Measurements from ENCODE around the gene FAM72D.
"Not testable (repeated sequence)": the region's sequence is repeated elsewhere in the genome, so short reads cannot be mapped to it uniquely, and the experiment has no call there.

Gene FAM72D

DNA sequence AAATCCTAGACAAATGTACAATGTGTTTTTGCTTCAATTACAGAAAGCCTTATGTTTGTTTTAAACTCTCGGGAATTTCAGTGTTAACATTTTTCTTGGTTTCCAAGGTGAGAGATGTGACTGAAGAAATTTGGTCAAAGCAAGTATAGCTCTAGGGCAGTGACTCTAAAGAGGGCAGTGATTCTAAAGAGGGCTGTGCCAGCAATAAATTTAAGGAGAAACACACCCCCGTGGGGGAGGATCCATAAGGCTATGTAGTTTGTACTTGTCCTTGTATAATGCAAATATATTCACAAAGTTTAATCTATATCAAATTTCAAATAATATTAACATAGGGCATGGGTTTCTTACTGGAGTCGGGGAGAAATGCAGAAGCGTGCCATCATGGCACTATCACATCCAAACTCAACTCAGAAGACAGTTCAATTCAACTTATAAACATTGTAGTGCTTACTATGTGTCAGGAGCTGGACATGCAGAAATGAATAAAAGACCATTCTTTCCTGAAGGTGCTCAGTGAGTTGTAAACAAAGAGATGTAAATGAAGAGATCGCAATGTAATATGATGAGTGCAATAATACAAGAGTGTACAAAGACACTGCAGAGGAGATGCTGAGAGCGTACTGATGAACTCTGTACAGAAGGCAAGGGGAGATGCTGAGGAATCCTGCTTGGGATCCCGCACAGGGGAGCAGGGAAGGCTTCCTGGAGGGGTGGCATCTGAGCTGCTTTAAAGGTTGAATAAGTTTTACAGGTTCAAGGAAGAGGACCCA lies 13.1 kb upstream of the FAM72D start:
- not testable (repeated sequence) for DNase-seq (ENCODE audit: low read depth in 2 of 2)

DNA sequence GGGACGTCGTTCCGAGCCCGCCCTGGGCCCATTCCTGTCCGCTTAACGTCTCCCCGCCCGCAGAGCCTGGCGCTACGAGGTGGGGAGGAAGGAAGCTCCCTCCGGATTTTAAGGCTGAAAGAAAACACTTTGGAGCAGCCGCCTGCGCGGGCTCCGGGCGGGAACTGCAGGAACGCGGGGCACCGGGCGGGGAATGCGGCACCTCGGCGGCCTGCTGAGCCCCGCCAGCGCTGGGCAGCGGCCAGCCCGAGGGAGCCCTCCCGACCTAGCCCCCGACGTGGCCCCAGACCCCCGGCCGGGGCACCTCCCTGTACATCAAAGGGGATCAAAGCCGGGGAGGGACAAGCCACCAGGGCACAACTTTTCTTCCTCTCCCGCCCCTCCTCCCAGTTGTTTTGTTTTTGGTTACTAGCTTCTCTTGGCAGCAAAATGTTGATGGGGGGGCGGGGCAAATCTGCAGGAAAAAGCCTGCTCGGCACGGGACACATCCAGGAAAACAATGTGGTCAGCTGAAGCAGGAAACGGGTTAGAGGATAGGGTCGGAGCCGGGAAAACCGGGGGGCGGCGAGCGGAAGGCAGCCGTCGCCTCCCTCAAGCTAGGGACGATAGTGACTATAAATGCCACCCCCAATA lies 2.1 kb upstream of the FAM72D start:
- not testable (repeated sequence) for DNase-seq (ENCODE audit: low read depth in 2 of 2)

DNA sequence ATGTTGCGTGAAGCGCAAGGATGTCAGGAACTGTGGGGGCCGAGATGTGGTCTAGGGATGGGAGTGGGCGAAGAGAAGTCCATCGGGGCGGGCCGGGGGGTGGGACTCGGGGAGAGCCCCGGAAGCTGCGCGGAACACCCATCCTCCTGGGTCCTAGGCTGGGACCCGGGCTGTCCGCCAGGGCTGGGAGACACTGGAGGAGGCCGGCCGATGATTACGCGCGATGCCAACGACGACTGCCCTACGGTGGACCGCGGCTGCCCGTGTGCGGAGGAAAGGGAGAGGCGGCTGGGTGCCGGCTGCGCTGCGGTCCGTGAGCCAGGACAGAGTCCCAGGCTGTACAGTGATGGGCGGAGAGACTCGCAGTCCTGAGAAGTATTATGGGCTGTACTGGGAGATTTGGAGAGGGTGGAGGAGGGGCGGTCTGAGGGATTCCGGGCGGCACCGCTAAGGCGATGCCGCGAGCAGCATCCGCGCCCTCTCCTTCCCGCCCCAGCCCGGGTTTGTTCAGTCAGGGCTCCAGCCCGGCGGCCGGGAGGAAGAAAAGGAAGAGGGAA lies 1.0 kb upstream of the FAM72D start:
- DNase-seq (ENCODE audit: low read depth in 2 of 2) = not testable (repeated sequence)

DNA sequence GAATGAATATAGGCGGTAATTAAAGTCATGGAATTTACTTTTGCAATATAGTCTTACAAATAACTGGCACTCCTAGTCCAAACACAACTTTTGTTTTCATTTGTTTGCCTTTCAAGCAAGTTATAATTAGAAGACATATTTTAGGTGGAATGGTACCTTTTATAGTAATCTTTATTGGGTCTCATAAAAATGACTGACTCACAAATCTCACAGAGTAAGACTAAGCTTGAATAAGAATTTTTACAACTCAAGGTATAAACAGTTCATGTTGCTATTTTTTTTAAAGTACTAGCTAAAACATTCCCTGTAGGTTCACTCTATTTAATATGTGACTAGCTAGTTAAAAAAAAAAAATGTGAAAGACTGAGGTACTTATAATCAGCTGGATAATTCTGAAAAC lies 6.0 kb downstream of the FAM72D start:
- DNase-seq (ENCODE audit: low read depth in 2 of 2) = not testable (repeated sequence)

DNA sequence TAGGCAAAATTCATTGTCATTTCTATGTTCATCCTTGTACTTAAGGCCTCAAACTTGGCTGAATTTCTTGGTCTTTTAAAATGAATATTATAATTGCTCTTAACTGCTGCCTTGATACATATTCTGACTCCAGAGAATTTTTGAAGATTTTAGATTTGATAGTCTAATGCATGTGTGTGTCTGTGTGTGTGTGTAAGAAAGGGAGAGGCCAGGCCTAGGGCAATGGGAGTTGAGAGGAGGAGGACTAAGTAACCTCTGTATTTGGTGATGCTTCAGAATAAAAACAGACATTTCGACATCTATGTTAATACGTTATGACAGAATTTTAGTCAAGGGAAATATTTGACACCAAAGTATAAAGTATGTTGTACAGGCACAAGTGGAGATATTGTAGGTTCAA lies 7.5 kb downstream of the FAM72D start:
- not testable (repeated sequence) for DNase-seq (ENCODE audit: low read depth in 2 of 2)

DNA sequence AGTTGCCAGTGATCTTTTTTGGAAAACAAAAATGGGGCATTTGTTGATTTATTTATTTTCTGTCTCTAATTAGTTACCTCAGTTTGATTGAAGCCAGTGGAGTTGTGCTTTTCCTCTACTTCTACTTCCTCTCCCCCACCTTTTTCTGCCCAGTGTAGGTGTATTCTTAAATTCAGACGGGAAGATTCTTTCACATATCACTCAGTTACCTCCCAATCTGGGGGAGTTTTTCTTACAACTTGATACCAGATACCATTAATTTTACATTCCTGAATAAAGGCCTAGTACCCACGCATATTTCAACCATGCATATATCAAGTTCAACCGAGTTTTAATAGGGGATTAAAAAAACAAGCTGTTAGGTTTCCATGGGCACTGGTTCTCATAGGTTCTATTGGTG lies 15.9 kb downstream of the FAM72D start:
- not testable (repeated sequence) for DNase-seq (ENCODE audit: low read depth in 2 of 2)

DNA sequence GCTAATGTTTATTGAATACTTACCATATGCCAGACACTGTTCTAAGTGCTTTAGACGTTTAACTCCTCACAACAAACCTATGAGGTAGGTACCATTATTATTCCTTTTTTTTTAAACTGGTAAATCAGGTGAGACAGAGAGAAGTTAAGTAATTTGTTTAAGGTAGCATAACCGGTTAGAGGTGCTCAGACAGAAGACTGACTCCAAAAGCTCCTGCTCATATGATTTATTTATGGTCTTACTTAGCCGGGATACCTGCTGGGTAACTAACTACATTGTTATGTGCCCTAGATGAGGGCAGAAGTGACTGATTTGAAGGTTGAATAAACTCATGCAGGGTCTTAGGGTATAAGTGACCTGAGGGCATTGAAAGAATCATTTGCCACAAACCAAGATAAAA lies 16.9 kb downstream of the FAM72D start:
- not testable (repeated sequence) for DNase-seq (ENCODE audit: low read depth in 2 of 2)

DNA sequence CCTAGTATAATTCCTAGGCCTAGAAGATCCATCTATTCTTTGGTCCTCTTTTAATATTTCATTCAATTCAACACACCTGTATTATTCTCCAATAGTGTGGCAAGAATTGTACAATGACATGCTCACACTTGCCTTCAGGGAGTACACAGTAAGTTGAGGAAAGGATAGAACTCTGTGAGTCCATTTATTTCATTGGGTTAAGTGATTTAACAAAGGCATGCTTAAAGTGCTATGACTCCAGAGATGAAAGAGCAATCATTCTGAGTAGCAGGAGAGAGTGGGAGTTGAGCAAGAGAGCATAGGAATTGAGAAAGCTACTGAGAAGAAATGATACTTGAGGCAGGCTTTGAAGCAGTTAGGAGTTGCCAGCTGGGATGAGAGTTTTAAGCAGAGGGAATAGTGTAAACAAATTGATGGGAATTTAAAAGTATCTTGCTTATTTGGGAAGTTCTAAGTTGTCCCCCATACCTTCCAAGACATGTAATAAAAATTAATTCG lies 18.8 kb downstream of the FAM72D start:
- DNase-seq (ENCODE audit: low read depth in 2 of 2) = not testable (repeated sequence)

DNA sequence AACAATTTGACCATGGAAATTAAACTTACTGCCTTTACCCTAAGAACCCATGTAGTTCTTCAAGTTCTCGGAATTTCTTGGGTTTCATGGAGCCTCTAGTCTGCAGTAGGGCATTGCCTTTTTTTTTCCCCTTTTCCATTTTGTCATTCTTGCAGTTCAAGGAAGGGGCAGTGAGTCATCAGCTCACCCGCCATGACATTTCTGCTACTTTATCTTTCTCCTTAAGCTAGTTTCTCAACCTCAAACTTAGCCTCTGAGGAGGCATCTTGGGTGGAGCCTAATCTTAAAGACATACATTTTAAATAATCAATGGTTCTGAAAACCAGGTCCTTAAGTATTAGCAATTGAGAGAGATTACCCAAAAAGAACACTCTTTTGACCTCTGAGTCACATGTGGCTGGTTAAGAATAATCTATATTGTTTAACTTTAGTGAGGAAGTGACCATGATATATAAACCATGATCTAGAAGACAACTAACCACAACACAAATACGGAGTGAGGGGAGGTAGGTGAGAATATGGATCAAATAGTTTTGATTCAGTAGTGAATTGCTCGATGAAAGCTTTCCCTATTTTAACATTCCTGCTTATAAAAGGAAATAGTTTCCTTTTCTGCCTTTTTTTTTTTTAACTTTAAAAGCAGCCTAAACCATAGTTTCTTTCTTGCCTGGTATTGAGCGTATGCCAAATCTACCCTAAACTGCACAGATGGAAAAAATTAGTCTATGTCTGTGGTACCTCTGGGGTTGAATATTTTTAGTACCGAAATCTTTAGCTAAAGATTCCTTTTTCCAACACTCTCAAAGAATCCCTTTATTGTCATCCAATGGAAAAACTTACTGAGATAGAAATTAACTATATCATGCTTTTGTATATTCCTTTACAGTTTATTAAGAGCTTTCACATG lies 20.1 kb downstream of the FAM72D start:
- DNase-seq (ENCODE audit: low read depth in 2 of 2) = not testable (repeated sequence)

DNA sequence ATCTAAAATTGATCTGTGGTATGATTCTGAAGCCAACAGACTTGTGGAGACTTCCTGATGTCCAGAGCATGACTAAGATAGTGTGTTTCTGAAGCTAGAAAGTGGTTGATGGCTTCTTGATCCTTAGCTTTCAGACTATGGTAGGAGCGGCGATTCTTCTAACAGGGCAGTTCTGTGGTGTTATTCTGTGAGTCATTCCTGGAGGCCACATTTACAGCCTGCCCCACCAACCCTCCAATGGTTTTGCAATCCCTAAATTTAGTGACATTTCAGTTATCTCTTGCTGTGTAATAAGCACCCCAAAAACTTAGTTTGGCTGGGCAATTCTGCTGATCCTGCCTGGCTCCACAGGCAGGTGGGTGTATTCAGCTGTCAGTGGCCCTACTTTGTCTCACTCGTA lies 24.1 kb downstream of the FAM72D start:
- not testable (repeated sequence) for DNase-seq (ENCODE audit: low read depth in 2 of 2)

DNA sequence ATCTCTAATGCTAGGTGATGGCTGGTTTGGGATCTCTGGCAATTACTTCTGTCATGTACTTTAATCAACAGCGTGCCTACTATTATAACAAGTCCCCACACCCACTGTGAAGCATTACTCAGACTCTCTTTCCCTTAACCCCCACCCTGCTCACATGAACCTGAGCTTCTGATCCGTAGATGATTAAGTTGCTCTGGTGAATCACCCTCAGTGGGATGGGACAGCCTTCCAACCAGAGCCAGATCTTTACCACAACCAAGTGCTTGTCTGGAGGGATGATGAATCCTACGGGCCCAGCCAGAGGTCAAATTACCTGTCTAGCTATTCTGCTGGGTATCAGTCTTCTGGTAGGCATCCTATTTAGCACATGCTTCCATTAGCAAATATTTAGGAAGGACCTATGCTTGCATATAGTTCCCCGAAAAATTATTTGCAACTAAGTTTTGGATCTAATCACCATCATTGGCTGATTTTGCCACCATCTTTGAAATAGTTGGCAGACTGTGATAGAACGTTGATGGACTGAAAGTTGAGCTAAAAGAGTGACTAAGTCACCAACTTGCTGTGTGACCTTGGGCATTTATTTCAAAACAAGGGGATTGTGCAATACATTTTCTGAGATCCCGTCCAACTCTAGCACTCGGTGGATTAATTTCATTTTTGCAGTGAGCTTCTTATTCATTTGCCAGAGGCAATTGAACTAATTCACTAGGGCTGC lies 26.7 kb downstream of the FAM72D start:
- DNase-seq (ENCODE audit: low read depth in 2 of 2) = not testable (repeated sequence)

DNA sequence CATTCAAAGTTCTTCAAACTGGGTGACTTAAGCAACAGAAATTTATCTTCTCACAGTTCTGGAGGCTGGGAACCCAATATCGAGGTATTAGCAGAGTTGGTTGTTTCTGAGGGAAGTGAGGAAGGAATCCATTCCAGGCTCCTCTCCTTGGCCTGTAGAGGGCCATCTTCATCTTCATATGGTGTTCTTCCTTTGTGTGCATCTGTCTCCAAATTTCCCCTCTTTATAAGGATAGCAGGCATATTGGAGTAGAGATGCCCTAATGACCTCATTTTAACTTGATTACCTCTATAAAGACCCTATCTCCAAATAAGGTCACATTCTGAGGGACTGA lies 27.3 kb downstream of the FAM72D start:
- not testable (repeated sequence) for DNase-seq (ENCODE audit: low read depth in 2 of 2)

DNA sequence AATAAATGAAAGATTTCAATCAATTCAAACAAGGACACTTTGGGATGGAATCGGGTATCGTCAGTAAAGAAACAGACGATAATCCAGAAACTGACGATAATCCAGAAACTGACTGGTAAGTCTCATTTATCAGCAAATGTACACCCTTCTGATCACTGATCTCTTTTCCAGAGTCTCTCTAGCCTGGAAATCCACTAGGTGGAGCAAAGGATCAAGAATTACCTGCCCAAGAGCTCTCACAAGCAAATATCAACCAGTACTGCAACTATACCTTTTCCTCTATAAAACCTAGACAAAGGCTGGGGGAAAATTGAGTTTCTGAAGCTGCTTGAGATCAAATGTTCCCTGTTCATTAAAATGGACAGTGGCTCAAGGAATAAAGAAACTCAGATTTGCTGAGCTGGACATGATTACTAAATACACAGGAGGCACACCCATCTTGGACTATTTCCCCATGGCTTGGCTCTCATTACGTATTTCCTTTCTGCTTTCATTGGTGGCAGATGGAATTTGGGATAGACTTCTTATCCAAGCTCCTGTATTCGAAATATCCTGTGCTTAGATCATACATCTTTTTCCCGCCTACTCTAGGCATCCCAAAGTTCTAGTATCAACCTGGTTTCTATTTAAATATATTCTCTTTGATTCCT lies 28.3 kb downstream of the FAM72D start:
- not testable (repeated sequence) for DNase-seq (ENCODE audit: low read depth in 2 of 2)

DNA sequence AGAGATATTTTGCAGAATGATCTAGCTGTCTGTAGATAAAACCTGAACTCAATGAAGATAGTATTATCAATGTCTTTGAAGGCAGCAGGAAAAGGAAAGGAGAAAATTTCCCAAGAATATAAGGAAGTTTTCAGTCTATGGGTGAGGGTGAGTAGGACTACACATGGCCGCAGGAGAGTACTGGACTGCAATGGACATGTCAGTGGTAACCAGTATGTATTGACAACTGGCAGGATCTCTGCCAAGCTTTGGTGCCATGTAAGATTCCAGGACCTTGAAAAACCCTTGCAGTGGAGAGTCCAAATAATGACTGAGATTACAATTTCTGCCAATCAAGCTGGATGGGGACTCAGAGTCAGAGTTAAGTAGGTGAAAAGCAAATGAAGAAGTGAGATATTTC lies 29.3 kb downstream of the FAM72D start:
- DNase-seq (ENCODE audit: low read depth in 2 of 2) = not testable (repeated sequence)

DNA sequence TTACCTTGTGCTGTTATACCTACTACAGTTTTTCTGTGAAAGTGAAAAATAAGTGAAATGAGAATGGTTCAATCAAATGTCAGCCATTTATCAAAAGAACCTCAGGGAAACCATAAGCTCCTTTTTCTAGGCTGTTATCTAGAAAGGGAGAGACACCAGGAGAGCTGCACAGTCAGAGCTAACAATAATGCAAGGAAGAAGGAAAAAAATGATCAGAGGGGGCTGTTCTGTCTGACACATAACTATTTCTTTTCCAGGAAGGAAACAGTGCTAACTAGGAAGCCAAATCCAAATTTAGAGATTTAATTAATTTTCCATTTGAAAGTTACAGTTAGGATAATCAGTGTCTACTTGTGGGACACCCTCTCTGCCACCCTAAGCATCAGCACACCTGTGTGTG lies 31.4 kb downstream of the FAM72D start:
- not testable (repeated sequence) for DNase-seq (ENCODE audit: low read depth in 2 of 2)

DNA sequence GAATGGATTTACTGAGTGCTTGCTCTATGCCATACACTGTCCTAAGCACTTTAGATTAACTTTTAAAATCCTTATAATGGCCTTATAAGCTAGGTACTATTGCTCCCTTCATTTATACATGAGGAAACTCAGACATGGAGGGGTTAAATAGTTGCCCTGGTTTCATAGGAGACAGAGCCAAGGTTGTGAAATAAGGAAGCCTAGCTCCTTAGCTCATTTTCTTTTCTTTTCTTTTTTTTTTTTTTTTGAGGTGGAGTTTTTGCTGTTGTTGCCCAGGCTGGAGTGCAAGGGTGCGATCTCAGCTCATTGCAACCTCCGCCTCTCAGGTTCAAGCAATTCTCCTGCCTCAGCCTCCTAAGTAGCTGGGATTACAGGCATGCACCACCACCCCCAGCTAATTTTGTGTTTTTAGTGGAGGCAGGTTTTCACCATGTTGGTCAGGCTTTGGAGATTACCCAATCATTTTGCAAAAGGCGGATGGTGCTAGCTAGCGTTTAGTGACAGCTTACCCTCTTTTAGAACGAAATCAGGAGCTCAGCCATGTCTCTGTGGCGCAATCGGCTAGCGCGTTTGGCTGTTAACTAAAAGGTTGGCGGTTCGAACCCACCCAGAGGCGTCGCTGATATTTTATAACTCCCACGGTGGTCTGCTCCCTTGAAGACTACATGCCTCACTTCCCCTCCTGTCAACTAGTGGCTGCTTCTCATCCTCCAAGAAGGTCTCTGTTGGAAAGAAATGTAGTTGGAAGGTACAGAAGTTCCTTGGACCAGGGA lies 33.1 kb downstream of the FAM72D start:
- DNase-seq (ENCODE audit: low read depth in 2 of 2) = not testable (repeated sequence)

DNA sequence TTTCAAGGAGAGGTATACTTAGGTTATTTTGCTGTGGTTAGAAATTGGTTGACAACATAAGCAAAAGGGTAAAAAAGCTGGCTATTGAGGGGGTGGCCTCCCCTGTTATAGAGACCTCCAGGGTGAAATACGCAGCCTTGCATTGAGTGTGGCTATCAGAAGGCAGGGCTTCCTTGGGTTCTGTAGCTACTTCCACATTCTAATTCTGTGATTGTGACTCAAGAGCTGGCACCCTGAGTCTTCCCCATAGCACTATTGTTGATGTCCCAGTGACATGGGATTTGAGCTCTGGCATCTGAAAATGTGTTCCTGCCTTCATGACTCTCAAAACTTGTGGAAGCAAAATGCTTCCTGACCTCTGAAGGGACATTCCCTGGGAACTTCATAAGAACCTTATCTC lies 38.7 kb downstream of the FAM72D start:
- DNase-seq (ENCODE audit: low read depth in 2 of 2) = not testable (repeated sequence)

DNA sequence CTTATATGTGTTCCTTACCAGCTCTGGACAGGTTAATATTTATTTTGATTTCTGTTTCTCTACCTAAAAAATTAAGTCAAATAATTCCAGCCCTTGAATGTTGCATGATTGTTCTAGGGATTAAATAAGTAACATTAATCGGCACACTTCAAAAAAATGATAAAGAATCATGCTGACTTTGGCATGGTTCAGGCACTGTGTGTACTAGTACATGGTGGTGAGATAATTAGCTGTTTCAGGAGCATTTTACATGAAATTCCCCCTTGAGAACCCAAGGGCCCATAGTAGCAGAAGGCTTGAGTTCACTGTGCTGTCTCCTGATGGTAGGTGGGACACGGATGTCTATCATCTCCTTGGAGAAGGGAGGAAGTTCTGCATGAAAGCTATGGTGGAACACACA lies 44.8 kb downstream of the FAM72D start:
- DNase-seq (ENCODE audit: low read depth in 2 of 2) = not testable (repeated sequence)

DNA sequence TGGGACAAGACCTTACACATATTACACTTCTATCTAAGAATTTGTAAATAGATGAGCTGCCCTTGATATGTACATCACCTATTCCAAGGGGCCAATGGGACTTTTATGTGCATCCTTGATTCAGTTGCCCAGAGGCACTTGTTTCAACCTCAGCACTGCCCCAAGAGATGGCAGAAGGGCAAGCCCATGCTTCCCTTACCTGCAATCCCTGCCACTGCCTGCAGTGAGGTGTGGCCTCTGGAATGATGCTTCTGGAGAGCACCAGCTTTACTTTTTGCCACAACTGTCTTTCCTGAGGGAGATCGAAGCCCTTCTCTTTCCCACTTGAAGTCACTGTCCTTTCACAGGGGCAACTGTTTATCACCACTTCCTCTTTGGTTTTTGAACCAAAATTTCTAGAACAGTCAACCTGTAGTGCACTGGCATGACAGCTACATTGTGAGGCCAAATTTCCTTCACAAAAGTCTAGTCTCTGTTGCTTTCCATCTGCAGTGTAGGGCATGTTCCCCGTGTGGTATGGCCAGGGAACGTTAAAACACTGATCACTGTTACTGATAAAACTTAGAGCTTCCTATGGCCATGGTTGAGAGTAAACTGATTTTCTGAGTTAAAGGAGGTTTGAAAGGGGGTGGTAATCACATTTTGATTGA lies 48.6 kb downstream of the FAM72D start:
- DNase-seq (ENCODE audit: low read depth in 2 of 2) = not testable (repeated sequence)
